HEK293 (cell line): ENCODE measurements around the gene MYO9B.
A peak's percentile ranks its signal among the peaks of the same experiment; 100 is the strongest.

Source experiments
- EGR2 ChIP-seq: fragments of 450-650 bp; formaldehyde crosslinking; IDR thresholded peaks from 2 replicates; pipeline ENCODE4 v1.5.1; 2016; ENCODE audit warnings: low read depth, missing biosample characterization, missing genetic modification characterization
- KLF8 ChIP-seq: fragments of 450-650 bp; formaldehyde crosslinking; IDR thresholded peaks from 2 replicates; pipeline ENCODE4 v1.5.1; 2016; ENCODE audit warnings: missing biosample characterization, missing genetic modification characterization
- KLF9 ChIP-seq: fragments of 450-650 bp; formaldehyde crosslinking; IDR thresholded peaks from 2 replicates; pipeline ENCODE4 v1.5.1; 2016; ENCODE audit warnings: missing biosample characterization, missing genetic modification characterization, low read depth
- TRIM28 ChIP-seq: IDR thresholded peaks from 2 replicates; pipeline ENCODE4 v1.6.1; 2011; ENCODE audit warnings: low read length, control low read depth, borderline replicate concordance
- ZBTB7A ChIP-seq: fragments of 450-650 bp; formaldehyde crosslinking; IDR thresholded peaks from 2 replicates; pipeline ENCODE4 v1.5.1; 2016; ENCODE audit warnings: low read depth, missing biosample characterization, missing genetic modification characterization
- ZEB2 ChIP-seq: fragments of 450-650 bp; formaldehyde crosslinking; IDR thresholded peaks from 2 replicates; pipeline ENCODE4 v1.5.1; 2016; ENCODE audit warnings: missing biosample characterization, missing genetic modification characterization
- ZNF132 ChIP-seq: fragments of 450-650 bp; formaldehyde crosslinking; IDR thresholded peaks from 2 replicates; pipeline ENCODE4 v1.5.1; 2017; ENCODE audit warnings: missing biosample characterization, missing genetic modification characterization, borderline replicate concordance
- ZNF133 ChIP-seq: fragments of 450-650 bp; formaldehyde crosslinking; IDR thresholded peaks from 2 replicates; pipeline ENCODE4 v1.5.1; 2016; ENCODE audit warnings: missing biosample characterization, missing genetic modification characterization
- ZNF140 ChIP-seq: fragments of 450-650 bp; formaldehyde crosslinking; IDR thresholded peaks from 2 replicates; pipeline ENCODE4 v1.5.1; 2016; ENCODE audit warnings: missing biosample characterization, missing genetic modification characterization
- ZNF266 ChIP-seq: fragments of 450-650 bp; formaldehyde crosslinking; IDR thresholded peaks from 2 replicates; pipeline ENCODE4 v1.5.1; 2016; ENCODE audit warnings: missing biosample characterization, missing genetic modification characterization, low read depth
- ZNF335 ChIP-seq: fragments of 450-650 bp; formaldehyde crosslinking; conservative IDR thresholded peaks from 2 replicates; pipeline ENCODE4 v1.5.1; 2016; ENCODE audit warnings: missing biosample characterization, missing genetic modification characterization
- ZNF37A ChIP-seq: fragments of 450-650 bp; IDR thresholded peaks from 2 replicates; pipeline ENCODE4 v1.5.1; 2018; ENCODE audit warnings: missing biosample characterization, missing genetic modification characterization
- ZNF514 ChIP-seq: fragments of 450-650 bp; formaldehyde crosslinking; IDR thresholded peaks from 2 replicates; pipeline ENCODE4 v1.5.1; 2016; ENCODE audit warnings: missing biosample characterization, missing genetic modification characterization
- ZNF580 ChIP-seq: fragments of 450-650 bp; formaldehyde crosslinking; IDR thresholded peaks from 2 replicates; pipeline ENCODE4 v1.5.1; 2016; ENCODE audit warnings: missing biosample characterization, missing genetic modification characterization
- ZNF830 ChIP-seq: fragments of 450-650 bp; IDR thresholded peaks from 2 replicates; pipeline ENCODE4 v1.5.0; 2018; ENCODE audit warnings: missing biosample characterization, missing genetic modification characterization, low read depth, mild to moderate bottlenecking, moderate library complexity
- ZSCAN5A ChIP-seq: fragments of 450-650 bp; formaldehyde crosslinking; IDR thresholded peaks from 2 replicates; pipeline ENCODE4 v1.5.1; 2016; ENCODE audit warnings: missing biosample characterization, missing genetic modification characterization
- ZXDB ChIP-seq: fragments of 450-650 bp; formaldehyde crosslinking; IDR thresholded peaks from 2 replicates; pipeline ENCODE4 v1.5.1; 2016; ENCODE audit warnings: missing biosample characterization, missing genetic modification characterization
- TF ChIP-seq, protein P1 (sequence below): fragments of 450-650 bp; IDR thresholded peaks from 2 replicates; pipeline ENCODE4 v1.5.1; 2018; ENCODE audit warnings: missing biosample characterization, mild to moderate bottlenecking, missing genetic modification characterization
- TF ChIP-seq, protein P2 (sequence below): fragments of 450-650 bp; formaldehyde crosslinking; IDR thresholded peaks from 2 replicates; pipeline ENCODE4 v1.5.1; 2016; ENCODE audit warnings: missing biosample characterization, missing genetic modification characterization
- TF ChIP-seq, protein P3 (sequence below): fragments of 450-650 bp; formaldehyde crosslinking; IDR thresholded peaks from 2 replicates; pipeline ENCODE4 v1.5.1; 2016; ENCODE audit warnings: missing biosample characterization, missing genetic modification characterization, borderline replicate concordance
- TF ChIP-seq, protein P4 (sequence below): fragments of 450-650 bp; formaldehyde crosslinking; IDR thresholded peaks from 2 replicates; pipeline ENCODE4 v1.5.1; 2016; ENCODE audit warnings: missing biosample characterization, missing genetic modification characterization
- TF ChIP-seq, protein P5 (sequence below): fragments of 450-650 bp; formaldehyde crosslinking; IDR thresholded peaks from 2 replicates; pipeline ENCODE4 v1.5.1; 2017; ENCODE audit warnings: missing biosample characterization, mild to moderate bottlenecking, missing genetic modification characterization, moderate library complexity
- TF ChIP-seq, protein P6 (sequence below): fragments of 450-650 bp; formaldehyde crosslinking; IDR thresholded peaks from 2 replicates; pipeline ENCODE4 v1.5.1; 2016; ENCODE audit warnings: missing biosample characterization, missing genetic modification characterization, low read depth

MYO9B gene

DNA sequence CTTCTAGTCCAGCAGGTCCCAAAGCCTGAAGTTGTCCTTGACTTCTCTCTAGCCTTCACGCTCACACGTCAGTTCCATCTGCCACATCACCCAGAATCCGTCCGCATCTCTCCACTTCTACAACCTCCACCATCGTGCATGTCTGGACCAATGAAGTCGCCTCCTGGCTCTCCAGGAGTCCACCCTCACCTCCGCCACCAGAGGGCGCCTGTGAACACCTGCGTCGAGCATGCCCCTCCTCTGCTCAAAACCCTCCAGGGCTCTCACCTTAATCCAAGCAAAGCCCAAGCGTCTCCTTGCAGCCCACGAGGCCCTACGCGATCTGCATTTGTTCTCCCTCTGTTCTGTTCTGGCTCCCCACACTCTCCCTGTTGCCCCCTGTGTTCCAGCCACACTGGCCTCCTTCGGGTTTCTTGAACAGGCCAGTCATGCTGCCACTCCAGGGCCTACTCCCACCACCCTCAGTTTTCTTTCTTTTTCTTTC, 185.3 kb downstream of the MYO9B start (continued):
- TF ChIP-seq, protein P1, sequence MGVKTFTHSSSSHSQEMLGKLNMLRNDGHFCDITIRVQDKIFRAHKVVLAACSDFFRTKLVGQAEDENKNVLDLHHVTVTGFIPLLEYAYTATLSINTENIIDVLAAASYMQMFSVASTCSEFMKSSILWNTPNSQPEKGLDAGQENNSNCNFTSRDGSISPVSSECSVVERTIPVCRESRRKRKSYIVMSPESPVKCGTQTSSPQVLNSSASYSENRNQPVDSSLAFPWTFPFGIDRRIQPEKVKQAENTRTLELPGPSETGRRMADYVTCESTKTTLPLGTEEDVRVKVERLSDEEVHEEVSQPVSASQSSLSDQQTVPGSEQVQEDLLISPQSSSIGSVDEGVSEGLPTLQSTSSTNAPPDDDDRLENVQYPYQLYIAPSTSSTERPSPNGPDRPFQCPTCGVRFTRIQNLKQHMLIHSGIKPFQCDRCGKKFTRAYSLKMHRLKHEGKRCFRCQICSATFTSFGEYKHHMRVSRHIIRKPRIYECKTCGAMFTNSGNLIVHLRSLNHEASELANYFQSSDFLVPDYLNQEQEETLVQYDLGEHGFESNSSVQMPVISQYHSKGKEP (tag by site-specific recombination) = no peak
- TF ChIP-seq ZNF37A (tag by site-specific recombination) = no peak
- no peak for TF ChIP-seq ZNF140 (tag by site-specific recombination)
- TF ChIP-seq, protein P2, sequence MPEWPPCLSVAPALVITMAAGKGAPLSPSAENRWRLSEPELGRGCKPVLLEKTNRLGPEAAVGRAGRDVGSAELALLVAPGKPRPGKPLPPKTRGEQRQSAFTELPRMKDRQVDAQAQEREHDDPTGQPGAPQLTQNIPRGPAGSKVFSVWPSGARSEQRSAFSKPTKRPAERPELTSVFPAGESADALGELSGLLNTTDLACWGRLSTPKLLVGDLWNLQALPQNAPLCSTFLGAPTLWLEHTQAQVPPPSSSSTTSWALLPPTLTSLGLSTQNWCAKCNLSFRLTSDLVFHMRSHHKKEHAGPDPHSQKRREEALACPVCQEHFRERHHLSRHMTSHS = no peak
- no peak for TF ChIP-seq ZNF514 (tag by site-specific recombination)
- TF ChIP-seq ZSCAN5A (tag by site-specific recombination) = 0 out of 2 replicates have a peak, but pooled peaks have one; percentile 10
- TF ChIP-seq ZNF830 (tag by site-specific recombination) = no peak
- peak; percentile 69 for TF ChIP-seq ZEB2
- no peak for TF ChIP-seq ZNF580 (tag by site-specific recombination)
- TF ChIP-seq ZNF133 (tag by site-specific recombination) = peak; percentile 48; the same call in 1 of the 2 replicates
- TF ChIP-seq, protein P3, sequence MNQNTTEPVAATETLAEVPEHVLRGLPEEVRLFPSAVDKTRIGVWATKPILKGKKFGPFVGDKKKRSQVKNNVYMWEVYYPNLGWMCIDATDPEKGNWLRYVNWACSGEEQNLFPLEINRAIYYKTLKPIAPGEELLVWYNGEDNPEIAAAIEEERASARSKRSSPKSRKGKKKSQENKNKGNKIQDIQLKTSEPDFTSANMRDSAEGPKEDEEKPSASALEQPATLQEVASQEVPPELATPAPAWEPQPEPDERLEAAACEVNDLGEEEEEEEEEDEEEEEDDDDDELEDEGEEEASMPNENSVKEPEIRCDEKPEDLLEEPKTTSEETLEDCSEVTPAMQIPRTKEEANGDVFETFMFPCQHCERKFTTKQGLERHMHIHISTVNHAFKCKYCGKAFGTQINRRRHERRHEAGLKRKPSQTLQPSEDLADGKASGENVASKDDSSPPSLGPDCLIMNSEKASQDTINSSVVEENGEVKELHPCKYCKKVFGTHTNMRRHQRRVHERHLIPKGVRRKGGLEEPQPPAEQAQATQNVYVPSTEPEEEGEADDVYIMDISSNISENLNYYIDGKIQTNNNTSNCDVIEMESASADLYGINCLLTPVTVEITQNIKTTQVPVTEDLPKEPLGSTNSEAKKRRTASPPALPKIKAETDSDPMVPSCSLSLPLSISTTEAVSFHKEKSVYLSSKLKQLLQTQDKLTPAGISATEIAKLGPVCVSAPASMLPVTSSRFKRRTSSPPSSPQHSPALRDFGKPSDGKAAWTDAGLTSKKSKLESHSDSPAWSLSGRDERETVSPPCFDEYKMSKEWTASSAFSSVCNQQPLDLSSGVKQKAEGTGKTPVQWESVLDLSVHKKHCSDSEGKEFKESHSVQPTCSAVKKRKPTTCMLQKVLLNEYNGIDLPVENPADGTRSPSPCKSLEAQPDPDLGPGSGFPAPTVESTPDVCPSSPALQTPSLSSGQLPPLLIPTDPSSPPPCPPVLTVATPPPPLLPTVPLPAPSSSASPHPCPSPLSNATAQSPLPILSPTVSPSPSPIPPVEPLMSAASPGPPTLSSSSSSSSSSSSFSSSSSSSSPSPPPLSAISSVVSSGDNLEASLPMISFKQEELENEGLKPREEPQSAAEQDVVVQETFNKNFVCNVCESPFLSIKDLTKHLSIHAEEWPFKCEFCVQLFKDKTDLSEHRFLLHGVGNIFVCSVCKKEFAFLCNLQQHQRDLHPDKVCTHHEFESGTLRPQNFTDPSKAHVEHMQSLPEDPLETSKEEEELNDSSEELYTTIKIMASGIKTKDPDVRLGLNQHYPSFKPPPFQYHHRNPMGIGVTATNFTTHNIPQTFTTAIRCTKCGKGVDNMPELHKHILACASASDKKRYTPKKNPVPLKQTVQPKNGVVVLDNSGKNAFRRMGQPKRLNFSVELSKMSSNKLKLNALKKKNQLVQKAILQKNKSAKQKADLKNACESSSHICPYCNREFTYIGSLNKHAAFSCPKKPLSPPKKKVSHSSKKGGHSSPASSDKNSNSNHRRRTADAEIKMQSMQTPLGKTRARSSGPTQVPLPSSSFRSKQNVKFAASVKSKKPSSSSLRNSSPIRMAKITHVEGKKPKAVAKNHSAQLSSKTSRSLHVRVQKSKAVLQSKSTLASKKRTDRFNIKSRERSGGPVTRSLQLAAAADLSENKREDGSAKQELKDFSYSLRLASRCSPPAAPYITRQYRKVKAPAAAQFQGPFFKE (tag by site-specific recombination) = no peak
- peak; percentile 53; the same call in 1 of the 2 replicates for TF ChIP-seq KLF8
- TF ChIP-seq ZXDB (tag by site-specific recombination) = peak; percentile 26; the same call in 1 of the 2 replicates
- TF ChIP-seq ZNF132 (tag by site-specific recombination) = no peak
- TF ChIP-seq EGR2 (tag by site-specific recombination) = peak; percentile 36; the same call in 1 of the 2 replicates
- TF ChIP-seq, protein P4, sequence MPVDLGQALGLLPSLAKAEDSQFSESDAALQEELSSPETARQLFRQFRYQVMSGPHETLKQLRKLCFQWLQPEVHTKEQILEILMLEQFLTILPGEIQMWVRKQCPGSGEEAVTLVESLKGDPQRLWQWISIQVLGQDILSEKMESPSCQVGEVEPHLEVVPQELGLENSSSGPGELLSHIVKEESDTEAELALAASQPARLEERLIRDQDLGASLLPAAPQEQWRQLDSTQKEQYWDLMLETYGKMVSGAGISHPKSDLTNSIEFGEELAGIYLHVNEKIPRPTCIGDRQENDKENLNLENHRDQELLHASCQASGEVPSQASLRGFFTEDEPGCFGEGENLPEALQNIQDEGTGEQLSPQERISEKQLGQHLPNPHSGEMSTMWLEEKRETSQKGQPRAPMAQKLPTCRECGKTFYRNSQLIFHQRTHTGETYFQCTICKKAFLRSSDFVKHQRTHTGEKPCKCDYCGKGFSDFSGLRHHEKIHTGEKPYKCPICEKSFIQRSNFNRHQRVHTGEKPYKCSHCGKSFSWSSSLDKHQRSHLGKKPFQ = peak; percentile 59; the same call in 1 of the 2 replicates
- peak; percentile 47 for TF ChIP-seq ZNF335 (tag by site-specific recombination)
- TF ChIP-seq, protein P5, sequence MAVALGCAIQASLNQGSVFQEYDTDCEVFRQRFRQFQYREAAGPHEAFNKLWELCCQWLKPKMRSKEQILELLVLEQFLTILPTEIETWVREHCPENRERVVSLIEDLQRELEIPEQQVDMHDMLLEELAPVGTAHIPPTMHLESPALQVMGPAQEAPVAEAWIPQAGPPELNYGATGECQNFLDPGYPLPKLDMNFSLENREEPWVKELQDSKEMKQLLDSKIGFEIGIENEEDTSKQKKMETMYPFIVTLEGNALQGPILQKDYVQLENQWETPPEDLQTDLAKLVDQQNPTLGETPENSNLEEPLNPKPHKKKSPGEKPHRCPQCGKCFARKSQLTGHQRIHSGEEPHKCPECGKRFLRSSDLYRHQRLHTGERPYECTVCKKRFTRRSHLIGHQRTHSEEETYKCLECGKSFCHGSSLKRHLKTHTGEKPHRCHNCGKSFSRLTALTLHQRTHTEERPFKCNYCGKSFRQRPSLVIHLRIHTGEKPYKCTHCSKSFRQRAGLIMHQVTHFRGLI (tag by site-specific recombination) = peak; percentile 24; the same call in 1 of the 2 replicates
- TF ChIP-seq, protein P6, sequence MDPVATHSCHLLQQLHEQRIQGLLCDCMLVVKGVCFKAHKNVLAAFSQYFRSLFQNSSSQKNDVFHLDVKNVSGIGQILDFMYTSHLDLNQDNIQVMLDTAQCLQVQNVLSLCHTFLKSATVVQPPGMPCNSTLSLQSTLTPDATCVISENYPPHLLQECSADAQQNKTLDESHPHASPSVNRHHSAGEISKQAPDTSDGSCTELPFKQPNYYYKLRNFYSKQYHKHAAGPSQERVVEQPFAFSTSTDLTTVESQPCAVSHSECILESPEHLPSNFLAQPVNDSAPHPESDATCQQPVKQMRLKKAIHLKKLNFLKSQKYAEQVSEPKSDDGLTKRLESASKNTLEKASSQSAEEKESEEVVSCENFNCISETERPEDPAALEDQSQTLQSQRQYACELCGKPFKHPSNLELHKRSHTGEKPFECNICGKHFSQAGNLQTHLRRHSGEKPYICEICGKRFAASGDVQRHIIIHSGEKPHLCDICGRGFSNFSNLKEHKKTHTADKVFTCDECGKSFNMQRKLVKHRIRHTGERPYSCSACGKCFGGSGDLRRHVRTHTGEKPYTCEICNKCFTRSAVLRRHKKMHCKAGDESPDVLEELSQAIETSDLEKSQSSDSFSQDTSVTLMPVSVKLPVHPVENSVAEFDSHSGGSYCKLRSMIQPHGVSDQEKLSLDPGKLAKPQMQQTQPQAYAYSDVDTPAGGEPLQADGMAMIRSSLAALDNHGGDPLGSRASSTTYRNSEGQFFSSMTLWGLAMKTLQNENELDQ (tag by site-specific recombination) = no peak
- TF ChIP-seq KLF9 (tag by site-specific recombination) = peak; percentile 20; the same call in 1 of the 2 replicates
- TF ChIP-seq ZNF266 = no peak
- no peak for TF ChIP-seq ZBTB7A (tag by site-specific recombination)
- peak; percentile 80; the same call in 1 of the 2 replicates for TF ChIP-seq TRIM28
